GM12891 (cell line): ENCODE data around the gene PEX14.

ENCODE experiments used
- POLR2A ChIP-seq: IDR thresholded peaks from 2 replicates; pipeline ENCODE4 v1.6.1; 2011; ENCODE audit warnings: low read depth, low read length, control low read depth
- POLR2AphosphoS5 ChIP-seq: IDR thresholded peaks from 2 replicates; pipeline ENCODE4 v1.6.1; 2011; ENCODE audit warnings: low read depth, low read length, control low read depth
- POU2F2 ChIP-seq: IDR thresholded peaks from 2 replicates; pipeline ENCODE4 v1.6.1; 2011; ENCODE audit warnings: low read depth, mild to moderate bottlenecking, control low read depth, low read length, moderate library complexity
- TAF1 ChIP-seq: IDR thresholded peaks from 2 replicates; pipeline ENCODE4 v1.6.1; 2011; ENCODE audit warnings: low read depth, low read length, control low read depth

- TF ChIP-seq POLR2A (no peak), TAF1 (no peak), POU2F2 (no peak), POLR2AphosphoS5 (no peak)
These were observed 200.2 kb downstream of the PEX14 start for GRCh38 chr1:10674700-10675609.
